ENCODE results near the gene SAFB2.
A peak's percentile ranks its signal among the peaks of the same experiment; 100 is the strongest.

The SAFB2 gene

GRCh38 chr19:5542665-5543064, 79.9 kb downstream of the SAFB2 start:
- POLR2A ChIA-PET, result no interaction called here
- CTCF ChIA-PET, result interaction anchor here (0.9 kb wide), 1 partner anchor 166 kb away, joined by 6 read pairs; no protein-coding TSS in a partner anchor
- TF ChIP-seq ZNF302 (tag by site-specific recombination; IDR thresholded peaks at IDR 0.05; ENCODE audit: low read depth) (no peak), GLIS1 (tag by site-specific recombination; IDR thresholded peaks at IDR 0.05) (peak; percentile 42), ZNF654 (tag by site-specific recombination; IDR thresholded peaks at IDR 0.05; ENCODE audit: low read depth) (peak; percentile 11; the same call in 1 of the 2 replicates), ZNF223 (tag by site-specific recombination; IDR thresholded peaks at IDR 0.05) (no peak), ZNF473 (tag by site-specific recombination; IDR thresholded peaks at IDR 0.05) (no peak), ZBTB6 (tag by site-specific recombination; IDR thresholded peaks at IDR 0.05) (no peak), ZBTB8A (tag by site-specific recombination; IDR thresholded peaks at IDR 0.05) (no peak), ZNF670 (tag by site-specific recombination; IDR thresholded peaks at IDR 0.05; ENCODE audit: low read depth) (no peak), ZNF169 (tag by site-specific recombination; IDR thresholded peaks at IDR 0.05) (no peak), ZNF776 (tag by site-specific recombination; IDR thresholded peaks at IDR 0.05; ENCODE audit: borderline replicate concordance) (no peak)
- TF ChIP-seq, protein P1, sequence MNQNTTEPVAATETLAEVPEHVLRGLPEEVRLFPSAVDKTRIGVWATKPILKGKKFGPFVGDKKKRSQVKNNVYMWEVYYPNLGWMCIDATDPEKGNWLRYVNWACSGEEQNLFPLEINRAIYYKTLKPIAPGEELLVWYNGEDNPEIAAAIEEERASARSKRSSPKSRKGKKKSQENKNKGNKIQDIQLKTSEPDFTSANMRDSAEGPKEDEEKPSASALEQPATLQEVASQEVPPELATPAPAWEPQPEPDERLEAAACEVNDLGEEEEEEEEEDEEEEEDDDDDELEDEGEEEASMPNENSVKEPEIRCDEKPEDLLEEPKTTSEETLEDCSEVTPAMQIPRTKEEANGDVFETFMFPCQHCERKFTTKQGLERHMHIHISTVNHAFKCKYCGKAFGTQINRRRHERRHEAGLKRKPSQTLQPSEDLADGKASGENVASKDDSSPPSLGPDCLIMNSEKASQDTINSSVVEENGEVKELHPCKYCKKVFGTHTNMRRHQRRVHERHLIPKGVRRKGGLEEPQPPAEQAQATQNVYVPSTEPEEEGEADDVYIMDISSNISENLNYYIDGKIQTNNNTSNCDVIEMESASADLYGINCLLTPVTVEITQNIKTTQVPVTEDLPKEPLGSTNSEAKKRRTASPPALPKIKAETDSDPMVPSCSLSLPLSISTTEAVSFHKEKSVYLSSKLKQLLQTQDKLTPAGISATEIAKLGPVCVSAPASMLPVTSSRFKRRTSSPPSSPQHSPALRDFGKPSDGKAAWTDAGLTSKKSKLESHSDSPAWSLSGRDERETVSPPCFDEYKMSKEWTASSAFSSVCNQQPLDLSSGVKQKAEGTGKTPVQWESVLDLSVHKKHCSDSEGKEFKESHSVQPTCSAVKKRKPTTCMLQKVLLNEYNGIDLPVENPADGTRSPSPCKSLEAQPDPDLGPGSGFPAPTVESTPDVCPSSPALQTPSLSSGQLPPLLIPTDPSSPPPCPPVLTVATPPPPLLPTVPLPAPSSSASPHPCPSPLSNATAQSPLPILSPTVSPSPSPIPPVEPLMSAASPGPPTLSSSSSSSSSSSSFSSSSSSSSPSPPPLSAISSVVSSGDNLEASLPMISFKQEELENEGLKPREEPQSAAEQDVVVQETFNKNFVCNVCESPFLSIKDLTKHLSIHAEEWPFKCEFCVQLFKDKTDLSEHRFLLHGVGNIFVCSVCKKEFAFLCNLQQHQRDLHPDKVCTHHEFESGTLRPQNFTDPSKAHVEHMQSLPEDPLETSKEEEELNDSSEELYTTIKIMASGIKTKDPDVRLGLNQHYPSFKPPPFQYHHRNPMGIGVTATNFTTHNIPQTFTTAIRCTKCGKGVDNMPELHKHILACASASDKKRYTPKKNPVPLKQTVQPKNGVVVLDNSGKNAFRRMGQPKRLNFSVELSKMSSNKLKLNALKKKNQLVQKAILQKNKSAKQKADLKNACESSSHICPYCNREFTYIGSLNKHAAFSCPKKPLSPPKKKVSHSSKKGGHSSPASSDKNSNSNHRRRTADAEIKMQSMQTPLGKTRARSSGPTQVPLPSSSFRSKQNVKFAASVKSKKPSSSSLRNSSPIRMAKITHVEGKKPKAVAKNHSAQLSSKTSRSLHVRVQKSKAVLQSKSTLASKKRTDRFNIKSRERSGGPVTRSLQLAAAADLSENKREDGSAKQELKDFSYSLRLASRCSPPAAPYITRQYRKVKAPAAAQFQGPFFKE (tag by site-specific recombination; IDR thresholded peaks at IDR 0.05; ENCODE audit: borderline replicate concordance), result no peak
- TF ChIP-seq, protein P2, sequence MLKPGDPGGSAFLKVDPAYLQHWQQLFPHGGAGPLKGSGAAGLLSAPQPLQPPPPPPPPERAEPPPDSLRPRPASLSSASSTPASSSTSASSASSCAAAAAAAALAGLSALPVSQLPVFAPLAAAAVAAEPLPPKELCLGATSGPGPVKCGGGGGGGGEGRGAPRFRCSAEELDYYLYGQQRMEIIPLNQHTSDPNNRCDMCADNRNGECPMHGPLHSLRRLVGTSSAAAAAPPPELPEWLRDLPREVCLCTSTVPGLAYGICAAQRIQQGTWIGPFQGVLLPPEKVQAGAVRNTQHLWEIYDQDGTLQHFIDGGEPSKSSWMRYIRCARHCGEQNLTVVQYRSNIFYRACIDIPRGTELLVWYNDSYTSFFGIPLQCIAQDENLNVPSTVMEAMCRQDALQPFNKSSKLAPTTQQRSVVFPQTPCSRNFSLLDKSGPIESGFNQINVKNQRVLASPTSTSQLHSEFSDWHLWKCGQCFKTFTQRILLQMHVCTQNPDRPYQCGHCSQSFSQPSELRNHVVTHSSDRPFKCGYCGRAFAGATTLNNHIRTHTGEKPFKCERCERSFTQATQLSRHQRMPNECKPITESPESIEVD (tag by site-specific recombination; IDR thresholded peaks at IDR 0.05), result no peak
- Histone ChIP-seq H3K4me1 (ENCODE audit: control insufficient read depth, insufficient read depth, low read length) (no peaks in the 10 kb centered on the region), H3K9me3 (ENCODE audit: control insufficient read depth, insufficient read depth, low read depth, low read length) (no peaks in the 10 kb centered on the region), H3K4me3 (ENCODE audit: low read depth, low read length) (no peak overlapping the region), H3K36me3 (ENCODE audit: control insufficient read depth in 2 of 2, insufficient read depth in 1 of 2, low read length in 2 of 2) (no peaks in the 10 kb centered on the region), H3K27ac (ENCODE audit: extremely low read depth, low read depth, low read length) (no peak overlapping the region)

- POLR2A ChIA-PET, result no interaction called here
- H3K36me3 ChIP-seq (ENCODE audit: control insufficient read depth in 2 of 2, insufficient read depth in 1 of 2, low read length in 2 of 2), result no peaks in the 10 kb centered on the region
- CTCF ChIA-PET, result no interaction called here
- no peaks in the 10 kb centered on the region for H3K9me3 ChIP-seq (ENCODE audit: control insufficient read depth, insufficient read depth, low read depth, low read length)
- H3K27ac ChIP-seq (ENCODE audit: extremely low read depth, low read depth, low read length), result no peak overlapping the region
- H3K4me3 ChIP-seq (ENCODE audit: low read depth, low read length), result no peak overlapping the region
- no peak for TF ChIP-seq SCRT2 (tag by site-specific recombination; IDR thresholded peaks at IDR 0.05)
- TF ChIP-seq ZNF777 (tag by site-specific recombination; IDR thresholded peaks at IDR 0.05; ENCODE audit: borderline replicate concordance), result no peak
- TF ChIP-seq, protein P3, sequence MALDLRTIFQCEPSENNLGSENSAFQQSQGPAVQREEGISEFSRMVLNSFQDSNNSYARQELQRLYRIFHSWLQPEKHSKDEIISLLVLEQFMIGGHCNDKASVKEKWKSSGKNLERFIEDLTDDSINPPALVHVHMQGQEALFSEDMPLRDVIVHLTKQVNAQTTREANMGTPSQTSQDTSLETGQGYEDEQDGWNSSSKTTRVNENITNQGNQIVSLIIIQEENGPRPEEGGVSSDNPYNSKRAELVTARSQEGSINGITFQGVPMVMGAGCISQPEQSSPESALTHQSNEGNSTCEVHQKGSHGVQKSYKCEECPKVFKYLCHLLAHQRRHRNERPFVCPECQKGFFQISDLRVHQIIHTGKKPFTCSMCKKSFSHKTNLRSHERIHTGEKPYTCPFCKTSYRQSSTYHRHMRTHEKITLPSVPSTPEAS (tag by site-specific recombination; IDR thresholded peaks at IDR 0.05), result no peak
- no peak for TF ChIP-seq ZBTB48 (tag by site-specific recombination; IDR thresholded peaks at IDR 0.05)
- no peak for TF ChIP-seq ZNF114 (tag by site-specific recombination; IDR thresholded peaks at IDR 0.05)
- no peak for TF ChIP-seq ZNF621 (tag by site-specific recombination; IDR thresholded peaks at IDR 0.05)
- TF ChIP-seq ZNF585B (tag by site-specific recombination; IDR thresholded peaks at IDR 0.05), result no peak
- TF ChIP-seq ZNF274 (IDR thresholded peaks at IDR 0.05; ENCODE audit: low read length), result no peak
- TF ChIP-seq ZNF274 (tag by site-specific recombination; IDR thresholded peaks at IDR 0.05; ENCODE audit: borderline replicate concordance), result no peak
- TF ChIP-seq ZNF624 (tag by site-specific recombination; IDR thresholded peaks at IDR 0.05), result no peak
- TF ChIP-seq FEZF1 (tag by site-specific recombination; IDR thresholded peaks at IDR 0.05), result no peak
- TF ChIP-seq ZNF184 (tag by site-specific recombination; IDR thresholded peaks at IDR 0.05), result no peak
- no peaks in the 10 kb centered on the region; the same call in 1 of the 2 replicates for H3K4me1 ChIP-seq (ENCODE audit: control insufficient read depth, insufficient read depth, low read length)
Observed at GRCh38 chr19:5541456-5541855, 81.1 kb downstream of the SAFB2 start.
